GM23338 (cell line): ENCODE measurements around the gene C14orf93. TPM values are rescaled to one million over a fixed set of nuclear protein-coding genes. Genes with fewer than 3 reads are reported as not detected.

Experiments used
- ATAC-seq: fragments of 200-7000 bp; cut with Tn5 transposase; 3 replicates; pipeline ENCODE4 v1.9.1; 2020
- DNase-seq: peaks from one replicate; pipeline ENCODE4 v3.0.0-alpha.2; 2015; ENCODE audit warnings: low spot score
- H2AFZ ChIP-seq: fragments of 200-600 bp; sonication (generic); 2 replicates; pipeline ENCODE4 v1.8.0; 2016; ENCODE audit warnings: antibody characterized with exemption, mild to moderate bottlenecking, moderate library complexity
- H3F3A ChIP-seq: fragments of 200-600 bp; sonication (generic); replicated peaks from 2 replicates; pipeline ENCODE4 v1.8.0; 2017; ENCODE audit warnings: antibody characterized with exemption, mixed run types, low read depth
- H3K27ac ChIP-seq: fragments of 200-600 bp; sonication (generic); 2 replicates; pipeline ENCODE4 v1.6.1; 2016; ENCODE audit warnings: low read depth
- H3K27me3 ChIP-seq: fragments of 200-600 bp; sonication (generic); 2 replicates; pipeline ENCODE4 v1.8.0; 2016; ENCODE audit warnings: mild to moderate bottlenecking, mixed run types, moderate library complexity; ENCODE audit not compliant: insufficient read depth
- H3K36me3 ChIP-seq: fragments of 200-600 bp; sonication (generic); 2 replicates; pipeline ENCODE4 v1.8.0; 2016; ENCODE audit warnings: mild to moderate bottlenecking; ENCODE audit not compliant: insufficient read depth
- H3K4me1 ChIP-seq: fragments of 200-600 bp; sonication (generic); 2 replicates; pipeline ENCODE4 v1.8.0; 2016; ENCODE audit warnings: mild to moderate bottlenecking, moderate library complexity; ENCODE audit not compliant: insufficient read depth
- H3K4me2 ChIP-seq: fragments of 200-600 bp; sonication (generic); 2 replicates; pipeline ENCODE4 v1.7.1; 2017; ENCODE audit warnings: mixed run types
- H3K4me3 ChIP-seq: fragments of 200-600 bp; sonication (generic); 2 replicates; pipeline ENCODE4 v1.6.1; 2016; ENCODE audit warnings: mixed run types
- H3K79me2 ChIP-seq: fragments of 200-600 bp; sonication (generic); replicated peaks from 2 replicates; pipeline ENCODE4 v1.8.0; 2017; ENCODE audit warnings: mild to moderate bottlenecking; ENCODE audit not compliant: insufficient read depth
- H3K9me2 ChIP-seq: fragments of 200-600 bp; sonication (generic); 2 replicates; pipeline ENCODE4 v1.8.0; 2017; ENCODE audit not compliant: insufficient read depth
- H4K20me1 ChIP-seq: fragments of 200-600 bp; sonication (generic); replicated peaks from 2 replicates; pipeline ENCODE4 v1.8.0; 2017; ENCODE audit warnings: mild to moderate bottlenecking; ENCODE audit not compliant: insufficient read depth
- H3K27ac Mint-ChIP-seq: 2 replicates; pipeline ENCODE4 v1.8.0; 2020; ENCODE audit warnings: inconsistent platforms, mild to moderate bottlenecking, moderate library complexity, mixed read lengths
- H3K27me3 Mint-ChIP-seq: 3 replicates; pipeline ENCODE4 v1.8.0; 2022; ENCODE audit warnings: low read depth, mild to moderate bottlenecking, moderate library complexity, mixed read lengths, inconsistent platforms; ENCODE audit not compliant: insufficient read depth, poor library complexity
- H3K36me3 Mint-ChIP-seq: 3 replicates; pipeline ENCODE4 v1.8.0; 2021; ENCODE audit warnings: low read depth, mild to moderate bottlenecking, inconsistent platforms, moderate library complexity, mixed read lengths
- H3K4me1 Mint-ChIP-seq: 3 replicates; pipeline ENCODE4 v1.8.0; 2020; ENCODE audit warnings: mild to moderate bottlenecking, inconsistent platforms, mixed read lengths
- H3K4me3 Mint-ChIP-seq: 3 replicates; pipeline ENCODE4 v1.8.0; 2021; ENCODE audit warnings: moderate library complexity, mild to moderate bottlenecking, inconsistent platforms, mixed read lengths
- H3K9me3 Mint-ChIP-seq: 3 replicates; pipeline ENCODE4 v1.8.0; 2020; ENCODE audit warnings: moderate library complexity, mild to moderate bottlenecking, inconsistent platforms, mixed read lengths
- CREB1 ChIP-seq: fragments of 250-450 bp; sonication (Bioruptor Pico); IDR thresholded peaks from 2 replicates; pipeline ENCODE4 v1.5.0; 2020; ENCODE audit warnings: low read depth, mild to moderate bottlenecking, moderate library complexity
- EZH2phosphoT487 ChIP-seq: fragments of 200-600 bp; sonication (generic); IDR thresholded peaks from one replicate; pipeline ENCODE4 v1.8.1; 2018; ENCODE audit warnings: antibody characterized with exemption; ENCODE audit not compliant: unreplicated experiment
- REST ChIP-seq: IDR thresholded peaks from one replicate; pipeline ENCODE4 v1.6.1; 2018; ENCODE audit warnings: antibody characterized with exemption; ENCODE audit not compliant: unreplicated experiment
- STAT1 ChIP-seq: IDR thresholded peaks from one replicate; pipeline ENCODE4 v1.6.1; 2016; ENCODE audit warnings: antibody characterized with exemption; ENCODE audit not compliant: unreplicated experiment
- ZNF114 ChIP-seq: fragments of 250-450 bp; sonication (Bioruptor Pico); IDR thresholded peaks from 2 replicates; pipeline ENCODE4 v1.5.0; 2020; ENCODE audit warnings: mild to moderate bottlenecking, moderate library complexity
- ZNF462 ChIP-seq: fragments of 250-450 bp; sonication (Bioruptor Pico); IDR thresholded peaks from 2 replicates; pipeline ENCODE4 v1.5.0; 2020; ENCODE audit warnings: mild to moderate bottlenecking, moderate library complexity
- polyA plus RNA-seq: library from polyadenylated mRNA; unstranded; fragments of >200 nt; fragmentation: Nextera tagmentation; extraction: Ambion mirVana; gene quantifications from 2 replicates; pipeline ENCODE4 v1.2.1, GENCODE V29; 2016
- total RNA-seq: library from RNA; depleted of rRNA; stranded (reverse); fragments of >200 nt; shearing (Covaris generic); gene quantifications from 2 replicates; pipeline ENCODE4 v1.2.3, GENCODE V29; 2014

C14orf93 gene
- total and polyA plus RNA-seq, 2 experiments from 2014 or later = 3.5 to 11.7 TPM

GRCh38 chr14:23023022-23023794 lies 13.3 kb upstream of the C14orf93 start (continued):
- TF ChIP-seq ZNF462 (CRISPR knock-in tag) (no peak), ZNF114 (no peak), CREB1 (CRISPR knock-in tag) (no peak)

GRCh38 chr14:23021889-23022442 lies 12.0 kb upstream of the C14orf93 start:
- Mint-ChIP-seq H3K4me3 (no peak overlapping the region), H3K27ac (no peak overlapping the region)
- peaks cover 18% of the 10 kb centered on the region for H3K4me1 ChIP-seq
- TF ChIP-seq EZH2phosphoT487 (no peak), REST (no peak), STAT1 (no peak)

More at GRCh38 chr14:23021889-23022442, 12.0 kb upstream of the C14orf93 start:
- no peak overlapping the region for H3K4me2 ChIP-seq
- no peaks in the 10 kb centered on the region for H3K79me2 ChIP-seq
- H3K36me3 ChIP-seq = peaks cover 17% of the 10 kb centered on the region; the same call in 1 of the 2 replicates
- peaks cover 12% of the 10 kb centered on the region for H4K20me1 ChIP-seq
- H3K27me3 ChIP-seq = no peaks in the 10 kb centered on the region
- H3K36me3 Mint-ChIP-seq = peaks cover 22% of the 10 kb centered on the region
- H3K9me3 Mint-ChIP-seq = no peaks in the 10 kb centered on the region
- H3K27ac ChIP-seq = no peak overlapping the region; the same call in 1 of the 2 replicates
- H2AFZ ChIP-seq = no peak overlapping the region
- no peak for DNase-seq
- ATAC-seq = no peak
- peaks cover 5% of the 10 kb centered on the region for H3K27me3 Mint-ChIP-seq
- no peak overlapping the region for H3K4me3 ChIP-seq
- H3F3A ChIP-seq = peaks cover 7% of the 10 kb centered on the region; the same call in 1 of the 2 replicates
- H3K9me2 ChIP-seq = no peaks in the 10 kb centered on the region
- peaks cover 26% of the 10 kb centered on the region for H3K4me1 Mint-ChIP-seq
